Activated naive CD4-positive, alpha-beta T cell treated with anti-CD3 and anti-CD28 coated beads, Interleukin-2, amount 50 U/mL, for 72 hours (primary cell): Measurements from ENCODE around the gene TUBA4A. TPM values are rescaled to one million over a fixed set of nuclear protein-coding genes. Genes with fewer than 3 reads are reported as not detected.
"Not testable (repeated sequence)": the region's sequence is repeated elsewhere in the genome, so short reads cannot be mapped to it uniquely, and the experiment has no call there.

Experiments used
- ATAC-seq, 2 donors: fragments of 150-1000 bp; cut with Tn5 transposase; 2 replicates each; pipeline ENCODE4 v1.10.0; 2021; ENCODE audit warnings: mild to moderate bottlenecking in 2 of 2, moderate library complexity in 2 of 2
- DNase-seq, 2 donors: peaks; one replicate each; pipeline ENCODE4 v3.0.0; 2021 to 2022; ENCODE audit warnings: low spot score in 2 of 2
- H3K27ac Mint-ChIP-seq, 2 donors: one replicate each; pipeline ENCODE4 v1.8.0; 2022; ENCODE audit warnings: mild to moderate bottlenecking in 2 of 2, mixed read lengths in 2 of 2
- H3K36me3 Mint-ChIP-seq, 2 donors: one replicate each; pipeline ENCODE4 v1.8.0; 2022; ENCODE audit warnings: mixed read lengths in 2 of 2
- H3K9me3 Mint-ChIP-seq, 2 donors: one replicate each; pipeline ENCODE4 v1.8.0; 2022; ENCODE audit warnings: mixed read lengths in 2 of 2
- total RNA-seq, 2 donors: library from RNA; stranded (reverse); gene quantifications; one replicate each; pipeline ENCODE4 v1.2.3, GENCODE V29; 2022

The TUBA4A gene
- total RNA-seq, 2 donors from 2014 or later: 240 to 410 TPM

DNA sequence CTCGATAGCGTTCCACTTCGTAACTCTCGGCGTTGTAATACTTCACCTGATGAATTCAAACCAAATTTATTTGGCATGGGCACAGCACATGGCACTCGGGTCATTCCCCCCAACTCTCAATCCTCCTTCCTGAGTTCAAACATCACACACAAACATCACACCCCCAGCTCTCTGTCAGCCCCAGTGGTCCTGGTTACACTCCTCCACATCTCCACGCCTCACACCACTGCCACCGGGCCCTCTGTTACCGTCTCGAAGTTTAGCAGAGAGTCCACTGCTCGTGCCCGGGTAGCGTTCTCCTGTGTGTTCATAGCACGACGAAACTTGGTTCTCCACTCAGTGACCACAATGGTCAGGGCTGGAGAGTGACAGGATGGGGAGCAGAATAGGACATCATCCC lies 39.6 kb downstream of the TUBA4A start:
- no peak for ATAC-seq
- H3K36me3 Mint-ChIP-seq: peaks cover 9 to 35% of the 10 kb centered on the region in 2 donors
- peak overlapping the region; percentile 48 to 63 for H3K27ac Mint-ChIP-seq

GRCh38 chr2:219213486-219214071 lies 40.1 kb downstream of the TUBA4A start:
- Mint-ChIP-seq H3K27ac (no peak overlapping the region), H3K36me3 (peaks cover 9 to 34% of the 10 kb centered on the region in 2 donors), H3K9me3 (no peaks in the 10 kb centered on the region)
- DNase-seq (no peak), ATAC-seq (no peak)

More for the DNA sequence above, 39.6 kb downstream of the TUBA4A start:
- no peak for DNase-seq
- no peaks in the 10 kb centered on the region for H3K9me3 Mint-ChIP-seq

DNA sequence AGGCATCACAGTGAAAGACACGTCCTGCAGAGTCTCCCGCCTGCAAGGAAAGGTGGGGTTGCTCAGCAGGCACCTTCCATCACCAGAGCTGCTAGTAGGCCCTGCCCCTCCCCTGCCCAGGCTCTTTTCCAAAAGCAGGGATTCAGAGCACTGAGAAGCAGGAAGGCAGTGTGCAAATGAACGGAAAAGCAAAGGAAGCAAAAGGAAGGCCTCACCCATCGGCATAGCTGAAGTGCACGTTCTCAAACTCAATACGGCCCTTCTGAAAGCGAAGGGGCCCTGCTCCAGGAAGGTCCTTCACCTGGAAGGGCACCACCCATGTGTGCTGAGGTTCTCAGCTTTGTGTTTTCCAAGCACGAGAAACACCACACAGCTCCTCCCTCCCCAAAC lies 40.7 kb downstream of the TUBA4A start:
- Mint-ChIP-seq H3K27ac (no peak overlapping the region), H3K36me3 (peaks cover 9 to 34% of the 10 kb centered on the region in 2 donors), H3K9me3 (no peaks in the 10 kb centered on the region)
- DNase-seq: no peak
- no peak for ATAC-seq

- peaks cover 9 to 28% of the 10 kb centered on the region in 2 donors for H3K36me3 Mint-ChIP-seq
- H3K27ac Mint-ChIP-seq: peak overlapping the region; percentile 70 to 82
- no peaks in the 10 kb centered on the region for H3K9me3 Mint-ChIP-seq
- ATAC-seq: no peak
- no peak for DNase-seq
Measured at GRCh38 chr2:219210886-219211362, 42.8 kb downstream of the TUBA4A start.

- peak overlapping the region in 1 of 2 donors; percentile 74 for H3K27ac Mint-ChIP-seq
- no peak for ATAC-seq
- peaks cover 9 to 28% of the 10 kb centered on the region in 2 donors for H3K36me3 Mint-ChIP-seq
- DNase-seq: no peak
- H3K9me3 Mint-ChIP-seq: no peaks in the 10 kb centered on the region
Measured at GRCh38 chr2:219210196-219210885, 43.4 kb downstream of the TUBA4A start.

DNA sequence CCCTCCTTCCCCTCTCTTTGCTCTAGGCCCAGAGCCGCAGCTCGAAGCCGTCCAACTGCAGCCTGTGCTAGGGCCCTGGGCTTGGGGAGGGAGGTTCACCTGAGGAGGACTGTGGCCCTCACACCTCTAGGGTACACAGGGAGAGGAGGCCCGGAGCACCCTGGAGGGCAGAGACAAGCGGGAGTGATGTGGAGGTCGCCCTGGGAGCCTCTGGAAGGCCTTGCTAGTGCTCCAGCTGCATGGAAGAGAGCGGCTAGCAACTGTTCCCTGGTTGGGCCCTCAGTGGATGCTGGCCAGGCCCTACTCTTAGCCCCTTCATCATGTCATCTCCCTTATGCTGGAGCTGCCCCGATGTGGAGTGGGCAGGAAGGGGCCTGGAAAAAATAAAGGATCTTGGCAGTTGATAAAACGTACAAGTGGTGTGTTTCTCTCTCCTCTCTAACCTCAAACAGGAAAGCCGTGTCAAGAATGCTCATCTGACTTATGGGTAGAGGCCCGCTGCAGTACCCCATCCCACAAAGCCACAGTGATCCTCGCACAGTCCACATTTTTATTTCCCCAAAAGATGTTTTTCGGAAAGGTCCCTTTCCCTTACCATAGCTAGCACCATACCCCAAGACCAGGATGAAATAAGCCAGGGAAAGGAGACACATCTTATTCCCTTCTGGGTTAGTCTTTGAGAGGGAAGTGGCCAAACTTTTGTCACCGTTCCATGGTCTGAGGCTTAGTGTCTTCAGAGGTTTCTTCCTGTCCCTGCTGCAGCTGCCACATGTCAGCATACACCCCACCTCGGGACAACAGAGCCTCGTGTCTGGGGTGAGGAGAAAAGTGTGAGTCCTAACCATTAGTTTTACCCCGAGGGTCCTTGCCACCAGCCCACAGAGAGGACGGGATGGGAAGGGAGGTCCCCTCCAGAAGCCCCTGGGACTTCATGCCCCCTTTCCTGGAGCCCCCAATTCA lies 44.2 kb downstream of the TUBA4A start:
- H3K9me3 Mint-ChIP-seq: peaks cover 0 to 2% of the 10 kb centered on the region in 2 donors
- DNase-seq (no peak), ATAC-seq (no peak)
- H3K36me3 Mint-ChIP-seq: peaks cover 4 to 30% of the 10 kb centered on the region in 2 donors
- peak overlapping the region; percentile 72 to 77 for H3K27ac Mint-ChIP-seq

DNA sequence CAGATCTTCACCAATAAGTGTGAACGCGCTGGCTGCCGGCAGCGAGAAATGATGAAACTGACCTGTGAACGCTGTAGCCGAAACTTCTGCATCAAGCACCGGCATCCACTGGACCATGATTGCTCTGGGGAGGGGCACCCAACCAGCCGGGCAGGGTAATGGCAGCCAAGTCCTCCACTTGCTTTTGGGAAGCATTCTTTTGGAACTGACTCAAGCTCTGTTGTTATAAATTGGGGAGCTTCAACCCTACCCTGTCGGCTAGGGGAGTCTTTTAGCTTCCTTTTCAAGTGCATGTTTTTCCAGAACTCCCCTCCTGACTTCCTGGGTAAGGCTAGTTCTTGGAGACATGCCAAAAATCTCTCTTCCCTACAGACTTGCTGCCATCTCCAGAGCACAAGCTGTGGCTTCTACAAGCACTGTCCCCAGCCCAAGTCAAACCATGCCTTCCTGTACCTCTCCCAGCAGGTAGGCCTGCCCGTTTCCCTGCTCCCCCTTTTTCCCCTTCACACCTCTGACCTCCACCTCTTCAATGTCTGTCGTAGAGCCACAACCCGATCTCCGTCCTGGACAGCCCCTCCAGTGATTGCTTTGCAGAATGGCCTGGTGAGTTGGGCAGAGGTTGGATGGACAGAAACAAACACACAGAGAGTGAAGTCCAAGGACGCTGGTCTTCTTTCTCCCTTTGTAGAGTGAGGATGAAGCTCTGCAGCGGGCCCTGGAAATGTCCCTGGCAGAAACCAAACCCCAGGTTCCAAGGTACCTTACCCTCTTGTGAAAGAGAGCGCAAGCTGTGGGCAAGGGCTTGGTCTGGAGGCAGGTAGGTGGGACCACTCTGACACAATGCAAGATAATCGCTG lies 45.6 kb downstream of the TUBA4A start:
- Mint-ChIP-seq H3K27ac (peak overlapping the region; percentile 10 to 72), H3K9me3 (peaks cover 0 to 4% of the 10 kb centered on the region in 2 donors), H3K36me3 (peaks cover 0 to 21% of the 10 kb centered on the region in 2 donors)
- DNase-seq (no peak), ATAC-seq (no peak)

DNA sequence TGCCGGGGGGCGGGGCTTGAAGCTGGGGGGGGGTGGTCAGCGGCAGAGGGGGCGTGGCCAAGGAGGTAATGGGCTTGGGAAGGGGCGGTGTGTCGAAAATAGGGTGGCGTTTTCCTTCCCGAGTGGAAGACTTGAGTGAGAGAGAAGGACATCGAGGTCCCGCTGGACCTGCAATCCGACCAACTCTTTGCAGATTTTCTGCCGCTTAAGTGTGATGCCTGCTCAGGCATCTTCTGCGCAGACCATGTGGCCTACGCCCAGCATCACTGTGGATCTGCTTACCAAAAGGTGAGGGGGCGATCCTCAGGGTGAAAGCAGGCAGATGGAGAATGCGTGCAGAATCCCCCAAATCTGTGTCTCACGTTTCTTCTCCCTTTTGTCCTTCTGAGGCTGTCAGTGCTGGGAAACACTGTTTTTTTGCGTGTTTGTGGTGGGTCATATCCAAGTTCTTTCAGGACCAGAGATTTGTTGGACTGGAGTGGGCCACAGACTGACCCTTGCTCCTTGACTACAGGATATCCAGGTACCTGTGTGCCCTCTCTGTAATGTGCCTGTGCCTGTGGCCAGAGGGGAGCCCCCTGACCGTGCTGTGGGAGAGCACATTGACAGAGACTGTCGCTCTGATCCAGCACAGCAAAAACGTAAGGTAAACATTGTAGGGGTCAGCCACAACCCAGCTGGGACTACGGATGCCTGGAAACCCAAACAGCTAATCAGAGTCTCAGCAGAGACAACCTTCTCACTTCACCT lies 46.4 kb downstream of the TUBA4A start:
- DNase-seq (no peak), ATAC-seq (no peak)
- Mint-ChIP-seq H3K36me3 (peaks cover 0 to 13% of the 10 kb centered on the region in 2 donors), H3K27ac (peak overlapping the region; percentile 9 to 72), H3K9me3 (peaks cover 0 to 4% of the 10 kb centered on the region in 2 donors)

GRCh38 chr2:219206328-219207133 lies 47.2 kb downstream of the TUBA4A start, which contains the start of gene ZFAND2B:
Gene ZFAND2B, plus strand, starts transcription at chr2:219206782. Its CDS starts 206 bp downstream, at chr2:219206988.
- DNase-seq: peak; percentile 95 to 99
- Mint-ChIP-seq H3K9me3 (peaks cover 0 to 4% of the 10 kb centered on the region in 2 donors), H3K36me3 (peaks cover 0 to 8% of the 10 kb centered on the region in 2 donors), H3K27ac (peak within 1 kb of the TSS; percentile 89 to 97)
- peak; percentile 97 to 98 for ATAC-seq

- DNase-seq (no peak), ATAC-seq (no peak)
- peak overlapping the region; percentile 89 to 97 for H3K27ac Mint-ChIP-seq
- peaks cover 0 to 4% of the 10 kb centered on the region in 2 donors for H3K9me3 Mint-ChIP-seq
- H3K36me3 Mint-ChIP-seq: peaks cover 0 to 11% of the 10 kb centered on the region in 2 donors
Measured at GRCh38 chr2:219205981-219206327, 47.8 kb downstream of the TUBA4A start.

DNA sequence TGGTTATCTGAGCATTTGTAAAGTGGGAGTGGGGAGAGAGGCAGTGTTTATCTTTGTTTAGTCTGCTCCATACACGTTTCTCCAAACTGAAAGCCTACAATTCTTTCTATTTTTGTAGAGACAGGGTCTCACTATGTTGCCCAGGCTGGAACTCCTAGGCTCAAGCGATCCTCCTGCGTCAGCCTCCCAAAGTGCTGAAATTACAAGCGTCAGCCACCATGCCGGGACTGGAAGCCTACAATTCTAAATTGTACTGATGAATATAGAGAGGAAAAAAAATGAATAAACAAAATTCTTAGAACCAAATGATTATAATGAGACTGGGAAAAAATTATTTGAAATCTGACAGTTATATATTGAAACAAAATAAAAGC lies 48.6 kb downstream of the TUBA4A start:
- Mint-ChIP-seq H3K27ac (no peak overlapping the region), H3K9me3 (peaks cover 0 to 4% of the 10 kb centered on the region in 2 donors), H3K36me3 (peaks cover 0 to 15% of the 10 kb centered on the region in 2 donors)
- DNase-seq (no peak), ATAC-seq (no peak)

GRCh38 chr2:219204425-219205164 lies 49.1 kb downstream of the TUBA4A start:
- DNase-seq (no peak), ATAC-seq (no peak)
- peaks cover 0 to 4% of the 10 kb centered on the region in 2 donors for H3K9me3 Mint-ChIP-seq
- peaks cover 0 to 15% of the 10 kb centered on the region in 2 donors for H3K36me3 Mint-ChIP-seq
- H3K27ac Mint-ChIP-seq: no peak overlapping the region

DNA sequence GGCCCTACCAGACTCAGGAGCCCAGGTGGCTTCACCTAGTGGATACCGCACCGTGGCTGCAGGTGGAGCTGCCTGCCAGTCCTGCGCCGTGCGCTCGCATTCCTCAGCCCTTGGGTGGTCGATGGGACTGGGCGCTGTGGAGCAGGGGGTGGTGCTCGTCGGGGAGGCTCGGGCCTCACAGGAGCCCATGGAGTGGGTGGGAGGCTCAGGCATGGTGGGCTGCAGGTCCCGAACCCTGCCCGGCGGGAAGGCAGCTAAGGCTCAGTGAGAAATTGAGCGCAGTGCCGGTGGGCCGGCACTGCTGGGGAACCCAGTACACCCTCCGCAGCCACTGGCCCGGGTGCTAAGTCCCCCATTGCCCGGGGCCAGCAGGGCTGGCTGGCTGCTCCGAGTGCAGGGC lies 52.4 kb downstream of the TUBA4A start:
- H3K9me3 Mint-ChIP-seq, ATAC-seq, DNase-seq: not testable (repeated sequence)
- H3K36me3 Mint-ChIP-seq: peaks cover 0 to 15% of the 10 kb centered on the region in 2 donors
- peak overlapping the region in 1 of 2 donors; percentile 54 for H3K27ac Mint-ChIP-seq
